HepG2 (cell line): ENCODE measurements around the gene HSPA1L. TPM values are rescaled to one million over a fixed set of nuclear protein-coding genes. Genes with fewer than 3 reads are reported as not detected.

Experiments used
- CREB1 ChIP-seq, 2 experiments: fragments of 450-650 bp in 1 of 2; IDR thresholded peaks; 2 replicates each; pipeline ENCODE4 v1.6.1; 2016 to 2017; ENCODE audit warnings: control low read depth in 1 of 2, mild to moderate bottlenecking in 1 of 2, missing compliant biosample characterization in 1 of 2, missing genetic modification characterization in 1 of 2
- FLYWCH1 ChIP-seq: sonication (generic); formaldehyde crosslinking; IDR thresholded peaks from 2 replicates; pipeline ENCODE4 v1.8.1; 2023; ENCODE audit warnings: mild to moderate bottlenecking, missing genetic modification reagents
- FOXA3 ChIP-seq: IDR thresholded peaks from 2 replicates; pipeline ENCODE4 v1.6.1; 2016; ENCODE audit warnings: missing genetic modification reagents, missing compliant biosample characterization
- IKZF1 ChIP-seq: fragments of 450-650 bp; IDR thresholded peaks from 2 replicates; pipeline ENCODE4 v1.7.1; 2016
- NFKB2 ChIP-seq: sonication (generic); formaldehyde crosslinking; IDR thresholded peaks from 2 replicates; pipeline ENCODE4 v1.4.0; 2020; ENCODE audit warnings: missing genetic modification reagents, borderline replicate concordance
- PBX3 ChIP-seq: sonication (generic); formaldehyde crosslinking; IDR thresholded peaks from 2 replicates; pipeline ENCODE4 v1.8.1; 2023; ENCODE audit warnings: missing genetic modification reagents, inconsistent platforms, borderline replicate concordance
- RFXANK ChIP-seq: IDR thresholded peaks from 2 replicates; pipeline ENCODE4 v1.6.1; 2016
- SRF ChIP-seq: IDR thresholded peaks from 2 replicates; pipeline ENCODE4 v1.6.1; 2011; ENCODE audit warnings: mild to moderate bottlenecking, low read depth, low read length, moderate library complexity
- SRSF1 ChIP-seq: fragments of 200-400 bp; formaldehyde crosslinking; optimal IDR thresholded peaks from 2 replicates; pipeline ENCODE3; 2017; ENCODE audit warnings: mild to moderate bottlenecking, low read depth, low read length, moderate library complexity
- STAG1 ChIP-seq: sonication (generic); formaldehyde crosslinking; IDR thresholded peaks from 2 replicates; pipeline ENCODE4 v1.4.0; 2020; ENCODE audit warnings: missing genetic modification reagents
- ZBTB10 ChIP-seq: sonication (generic); formaldehyde crosslinking; IDR thresholded peaks from 2 replicates; pipeline ENCODE4 v1.4.0; 2020; ENCODE audit warnings: missing genetic modification reagents, borderline replicate concordance
- ZNF343 ChIP-seq: sonication (generic); formaldehyde crosslinking; IDR thresholded peaks from 2 replicates; pipeline ENCODE4 v1.4.0; 2020; ENCODE audit warnings: mild to moderate bottlenecking, missing genetic modification reagents
- ZNF574 ChIP-seq: sonication (generic); formaldehyde crosslinking; IDR thresholded peaks from 2 replicates; pipeline ENCODE4 v1.4.0; 2020; ENCODE audit warnings: missing genetic modification reagents
- ZNF776 ChIP-seq: sonication (generic); formaldehyde crosslinking; IDR thresholded peaks from 2 replicates; pipeline ENCODE4 v1.4.0; 2020; ENCODE audit warnings: mild to moderate bottlenecking, missing genetic modification reagents
- polyA plus RNA-seq, 8 experiments: library from polyadenylated mRNA; depleted of rRNA in 3 of 8; stranded (reverse) in 7 of 8; unstranded in 1 of 8; fragments of >200 nt; fragmentation: Illumina TruSeq in 4 of 8; extraction: Trizol in 4 of 8; gene quantifications; 2 replicates each; pipeline versions ENCODE4 v1.2.1 to v1.2.3, GENCODE V29; 2011 to 2016; ENCODE audit warnings: low read depth in 4 of 8, missing spikeins in 1 of 8, mixed read lengths in 1 of 8; ENCODE audit not compliant: insufficient read depth in 1 of 8
- total RNA-seq, 5 experiments: library from RNA; depleted of rRNA; stranded (reverse); fragments of >200 nt; fragmentation: Illumina TruSeq; extraction: Trizol; gene quantifications; 2 replicates each; pipeline ENCODE4 v1.2.3, GENCODE V29; 2016; ENCODE audit warnings: low read depth in 1 of 5
- TF ChIP-seq, protein P1 (sequence below): sonication (generic); formaldehyde crosslinking; IDR thresholded peaks from 2 replicates; pipeline ENCODE4; 2020; ENCODE audit warnings: missing genetic modification reagents, mild to moderate bottlenecking, borderline replicate concordance
- TF ChIP-seq, protein P2 (sequence below): sonication (generic); formaldehyde crosslinking; conservative IDR thresholded peaks from 2 replicates; pipeline ENCODE4 v1.5.0; 2020; ENCODE audit warnings: missing genetic modification reagents

The HSPA1L gene
- total and polyA plus RNA-seq, 2 of the 13 experiments (the other 11 are each of a cell fraction or from before 2014, with no cell fraction given) = 0.55 to 1.0 TPM

- TF ChIP-seq ZNF574 (CRISPR knock-in tag) (peak; percentile 81), NFKB2 (CRISPR knock-in tag) (peak; percentile 78; the same call in 1 of the 2 replicates), RFXANK (CRISPR knock-in tag) (peak; percentile 29; the same call in 1 of the 2 replicates), SRF (no peak), ZNF343 (CRISPR knock-in tag) (peak; percentile 70; the same call in 1 of the 2 replicates), FLYWCH1 (CRISPR knock-in tag) (no peak), IKZF1 (no peak), PBX3 (CRISPR knock-in tag) (no peak), ZBTB10 (CRISPR knock-in tag) (peak; percentile 48; the same call in 1 of the 2 replicates), STAG1 (peak; percentile 89), ZNF776 (CRISPR knock-in tag) (no peak), CREB1 (IDR thresholded peaks at IDR 0.05) (no peak; the same call in 1 of the 2 replicates), CREB1 (CRISPR knock-in tag; IDR thresholded peaks at IDR 0.05) (no peak), SRSF1 (no peak), FOXA3 (CRISPR knock-in tag) (no peak)
- TF ChIP-seq, protein P1, sequence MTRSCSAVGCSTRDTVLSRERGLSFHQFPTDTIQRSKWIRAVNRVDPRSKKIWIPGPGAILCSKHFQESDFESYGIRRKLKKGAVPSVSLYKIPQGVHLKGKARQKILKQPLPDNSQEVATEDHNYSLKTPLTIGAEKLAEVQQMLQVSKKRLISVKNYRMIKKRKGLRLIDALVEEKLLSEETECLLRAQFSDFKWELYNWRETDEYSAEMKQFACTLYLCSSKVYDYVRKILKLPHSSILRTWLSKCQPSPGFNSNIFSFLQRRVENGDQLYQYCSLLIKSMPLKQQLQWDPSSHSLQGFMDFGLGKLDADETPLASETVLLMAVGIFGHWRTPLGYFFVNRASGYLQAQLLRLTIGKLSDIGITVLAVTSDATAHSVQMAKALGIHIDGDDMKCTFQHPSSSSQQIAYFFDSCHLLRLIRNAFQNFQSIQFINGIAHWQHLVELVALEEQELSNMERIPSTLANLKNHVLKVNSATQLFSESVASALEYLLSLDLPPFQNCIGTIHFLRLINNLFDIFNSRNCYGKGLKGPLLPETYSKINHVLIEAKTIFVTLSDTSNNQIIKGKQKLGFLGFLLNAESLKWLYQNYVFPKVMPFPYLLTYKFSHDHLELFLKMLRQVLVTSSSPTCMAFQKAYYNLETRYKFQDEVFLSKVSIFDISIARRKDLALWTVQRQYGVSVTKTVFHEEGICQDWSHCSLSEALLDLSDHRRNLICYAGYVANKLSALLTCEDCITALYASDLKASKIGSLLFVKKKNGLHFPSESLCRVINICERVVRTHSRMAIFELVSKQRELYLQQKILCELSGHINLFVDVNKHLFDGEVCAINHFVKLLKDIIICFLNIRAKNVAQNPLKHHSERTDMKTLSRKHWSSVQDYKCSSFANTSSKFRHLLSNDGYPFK (CRISPR knock-in tag) = no peak; the same call in 1 of the 2 replicates
- TF ChIP-seq, protein P2, sequence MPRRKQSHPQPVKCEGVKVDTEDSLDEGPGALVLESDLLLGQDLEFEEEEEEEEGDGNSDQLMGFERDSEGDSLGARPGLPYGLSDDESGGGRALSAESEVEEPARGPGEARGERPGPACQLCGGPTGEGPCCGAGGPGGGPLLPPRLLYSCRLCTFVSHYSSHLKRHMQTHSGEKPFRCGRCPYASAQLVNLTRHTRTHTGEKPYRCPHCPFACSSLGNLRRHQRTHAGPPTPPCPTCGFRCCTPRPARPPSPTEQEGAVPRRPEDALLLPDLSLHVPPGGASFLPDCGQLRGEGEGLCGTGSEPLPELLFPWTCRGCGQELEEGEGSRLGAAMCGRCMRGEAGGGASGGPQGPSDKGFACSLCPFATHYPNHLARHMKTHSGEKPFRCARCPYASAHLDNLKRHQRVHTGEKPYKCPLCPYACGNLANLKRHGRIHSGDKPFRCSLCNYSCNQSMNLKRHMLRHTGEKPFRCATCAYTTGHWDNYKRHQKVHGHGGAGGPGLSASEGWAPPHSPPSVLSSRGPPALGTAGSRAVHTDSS (CRISPR knock-in tag) = no peak
These were observed 19.3 kb downstream of the HSPA1L start, which contains the start of gene VARS1 (continued) for GRCh38 chr6:31795616-31796298.
